ENCODE results near the gene TNFRSF18.

TNFRSF18 gene

DNA sequence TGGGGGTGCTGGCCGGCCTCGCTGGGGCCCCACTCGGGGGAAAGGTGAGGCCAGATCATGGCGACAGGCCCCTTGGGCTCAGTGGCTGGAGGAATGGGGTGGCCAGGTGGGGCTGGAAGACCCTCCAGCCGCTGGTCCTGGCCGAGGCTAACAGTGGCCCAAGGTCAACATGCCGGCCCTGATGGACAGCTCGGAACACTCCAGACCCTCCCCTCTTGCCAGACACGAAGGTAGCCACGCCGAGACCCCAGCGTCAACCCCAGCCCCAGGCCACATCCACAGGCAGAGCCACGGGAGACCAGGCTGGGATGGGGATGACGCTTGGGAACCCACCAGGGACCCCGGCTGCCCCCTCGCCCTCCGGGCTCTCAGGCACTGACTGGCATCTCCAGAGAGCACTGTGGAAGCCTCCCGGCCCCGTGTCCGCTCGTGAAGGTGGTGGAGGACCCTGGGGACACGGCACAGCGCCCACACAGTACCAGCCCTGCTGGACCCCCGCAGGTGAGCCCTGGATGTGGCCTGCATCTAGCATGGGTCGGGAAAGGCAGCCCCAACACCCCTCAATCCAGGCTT lies 41.0 kb upstream of the TNFRSF18 start:
- peaks cover 14% of the 10 kb centered on the region for H3K4me1 ChIP-seq (ENCODE audit: control insufficient read depth, low read length)
- no peak for TF ChIP-seq CTCF (IDR thresholded peaks at IDR 0.05; ENCODE audit: low read depth, low read length, poor library complexity, severe bottlenecking)
- no peak for TF ChIP-seq EZH2phosphoT487 (IDR thresholded peaks at IDR 0.05; ENCODE audit: borderline replicate concordance, low read length)
- H3K27me3 ChIP-seq (ENCODE audit: control insufficient read depth, low read length), result no peaks in the 10 kb centered on the region
- H3K4me2 ChIP-seq (ENCODE audit: low read length), result no peak overlapping the region
- H3K4me3 ChIP-seq (ENCODE audit: low read length), result no peak overlapping the region
- no peaks in the 10 kb centered on the region for H3F3A ChIP-seq (ENCODE audit: control insufficient read depth, insufficient read depth)
- H3K9me3 ChIP-seq (ENCODE audit: control insufficient read depth, insufficient read depth, low read length), result no peaks in the 10 kb centered on the region
- H3K36me3 ChIP-seq (ENCODE audit: control insufficient read depth, low read length), result no peaks in the 10 kb centered on the region; the same call in 1 of the 2 replicates
- no peaks in the 10 kb centered on the region for H3K9me2 ChIP-seq (replicated peaks; ENCODE audit: control insufficient read depth, low read length)
- no peak overlapping the region for H3K27ac ChIP-seq (ENCODE audit: low read depth, low read length)
- no peaks in the 10 kb centered on the region for H3K79me2 ChIP-seq (ENCODE audit: control insufficient read depth, low read length)
- H4K20me1 ChIP-seq (ENCODE audit: control insufficient read depth, insufficient read depth, low read depth, low read length), result no peaks in the 10 kb centered on the region

GRCh38 chr1:1246577-1247340 lies 40.4 kb upstream of the TNFRSF18 start, which contains the start of gene C1QTNF12:
Gene C1QTNF12, minus strand, starts transcription at chr1:1246722. Its CDS starts 32 bp downstream, at chr1:1246690.
- peaks cover 14% of the 10 kb centered on the region for H3K4me1 ChIP-seq (ENCODE audit: control insufficient read depth, low read length)
- H3K4me2 ChIP-seq (ENCODE audit: low read length), result no peak within 1 kb of the TSS
- H3K36me3 ChIP-seq (ENCODE audit: control insufficient read depth, low read length), result no peaks in the 10 kb centered on the region
- no peak within 1 kb of the TSS for H3K27ac ChIP-seq (ENCODE audit: low read depth, low read length)
- TF ChIP-seq CTCF (IDR thresholded peaks at IDR 0.05; ENCODE audit: low read depth, low read length, poor library complexity, severe bottlenecking), result no peak
- no peak for TF ChIP-seq EZH2phosphoT487 (IDR thresholded peaks at IDR 0.05; ENCODE audit: borderline replicate concordance, low read length)
- H4K20me1 ChIP-seq (ENCODE audit: control insufficient read depth, insufficient read depth, low read depth, low read length), result no peaks in the 10 kb centered on the region
- no peaks in the 10 kb centered on the region for H3K27me3 ChIP-seq (ENCODE audit: control insufficient read depth, low read length)
- no peaks in the 10 kb centered on the region for H3K9me3 ChIP-seq (ENCODE audit: control insufficient read depth, insufficient read depth, low read length)
- H3F3A ChIP-seq (ENCODE audit: control insufficient read depth, insufficient read depth), result no peaks in the 10 kb centered on the region
- H3K9me2 ChIP-seq (replicated peaks; ENCODE audit: control insufficient read depth, low read length), result no peaks in the 10 kb centered on the region
- H3K4me3 ChIP-seq (ENCODE audit: low read length), result no peak within 1 kb of the TSS
- H3K79me2 ChIP-seq (ENCODE audit: control insufficient read depth, low read length), result no peaks in the 10 kb centered on the region

DNA sequence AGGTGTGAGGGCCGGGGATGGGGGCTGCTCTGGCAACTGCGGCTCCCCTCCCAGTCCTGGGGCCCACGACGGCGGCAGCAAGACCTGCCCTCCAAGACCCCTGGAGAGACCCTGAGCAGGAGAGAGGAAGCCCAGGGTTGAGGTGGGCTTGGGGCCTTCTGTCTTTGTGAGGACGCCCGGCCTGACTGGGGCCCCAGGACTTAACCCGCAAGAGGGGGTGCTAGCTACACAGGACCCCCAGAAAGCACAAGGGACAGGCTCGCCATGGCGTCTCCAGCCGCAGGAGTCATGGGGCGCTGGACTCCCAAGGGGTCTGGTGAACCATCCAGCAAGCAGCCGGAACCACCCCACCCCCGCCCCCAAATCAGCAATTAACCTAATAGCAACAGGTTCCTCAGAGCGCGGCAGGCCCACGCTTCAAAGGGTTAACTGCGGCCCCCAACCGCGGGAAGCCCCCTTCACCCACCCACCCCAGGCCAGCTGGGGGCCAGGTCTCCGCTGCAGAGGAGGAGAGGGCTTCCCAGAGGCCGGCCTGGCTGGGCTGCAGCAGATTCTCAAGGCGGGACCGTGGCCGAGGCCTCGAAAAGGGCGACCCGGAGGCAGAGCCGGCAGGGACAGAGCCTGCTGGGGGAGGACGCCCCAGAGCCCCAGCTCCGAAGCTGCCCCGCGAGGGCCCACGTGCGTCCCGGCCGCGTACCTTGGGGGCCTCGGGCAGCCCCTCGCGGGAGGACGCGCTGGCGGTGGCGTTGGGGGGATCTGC lies 39.6 kb upstream of the TNFRSF18 start:
- H3F3A ChIP-seq (ENCODE audit: control insufficient read depth, insufficient read depth), result no peaks in the 10 kb centered on the region
- H3K9me2 ChIP-seq (replicated peaks; ENCODE audit: control insufficient read depth, low read length), result no peaks in the 10 kb centered on the region
- H3K9me3 ChIP-seq (ENCODE audit: control insufficient read depth, insufficient read depth, low read length), result no peaks in the 10 kb centered on the region
- no peaks in the 10 kb centered on the region for H3K27me3 ChIP-seq (ENCODE audit: control insufficient read depth, low read length)
- H3K4me2 ChIP-seq (ENCODE audit: low read length), result no peak overlapping the region
- TF ChIP-seq CTCF (IDR thresholded peaks at IDR 0.05; ENCODE audit: low read depth, low read length, poor library complexity, severe bottlenecking) (no peak), EZH2phosphoT487 (IDR thresholded peaks at IDR 0.05; ENCODE audit: borderline replicate concordance, low read length) (no peak)
- no peaks in the 10 kb centered on the region for H3K79me2 ChIP-seq (ENCODE audit: control insufficient read depth, low read length)
- no peak overlapping the region for H3K27ac ChIP-seq (ENCODE audit: low read depth, low read length)
- H3K4me1 ChIP-seq (ENCODE audit: control insufficient read depth, low read length), result peaks cover 6% of the 10 kb centered on the region
- H3K36me3 ChIP-seq (ENCODE audit: control insufficient read depth, low read length), result no peaks in the 10 kb centered on the region
- H4K20me1 ChIP-seq (ENCODE audit: control insufficient read depth, insufficient read depth, low read depth, low read length), result no peaks in the 10 kb centered on the region
- no peak overlapping the region for H3K4me3 ChIP-seq (ENCODE audit: low read length)

Measured in DOHH2 (cell line).